H1 (cell line): ENCODE results near the gene AIG1. TPM values are rescaled to one million over a fixed set of nuclear protein-coding genes. Genes with fewer than 3 reads are reported as not detected.

Source experiments
- CTCF ChIA-PET: fragments of 300-600 bp; sonication (Branson Sonifier 250); formaldehyde crosslinking; loops from one replicate; lab custom pipeline; 2021; ENCODE audit not compliant: partially characterized antibody; lab: Charles Lee
- POLR2A ChIA-PET: fragments of 300-600 bp; sonication (Branson Sonifier 250); formaldehyde crosslinking; loops from one replicate; lab custom pipeline; 2021; ENCODE audit warnings: inconsistent platforms; ENCODE audit not compliant: partially characterized antibody; lab: Charles Lee
- DNase-seq, 2 experiments: peaks; one replicate each; pipeline versions ENCODE4 v3.0.0 to v3.0.0-alpha.2; 2010 to 2022; ENCODE audit warnings: low spot score in 2 of 2, low read depth in 1 of 2, mixed read lengths in 1 of 2
- FAIRE-seq: peaks from 2 replicates; lab custom pipeline; 2011; peaks lifted over from hg19 to GRCh38; lab: Jason Lieb, UNC
- H2AFZ ChIP-seq: 2 replicates; pipeline ENCODE4 v1.8.1; 2012; ENCODE audit warnings: low read length, inconsistent platforms
- H2AK5ac ChIP-seq: 2 replicates; pipeline ENCODE4 v1.6.1; 2013; ENCODE audit warnings: low read depth, low read length
- H2BK120ac ChIP-seq: replicated peaks from 2 replicates; pipeline ENCODE3; 2013; ENCODE audit warnings: low read depth, low read length, inconsistent platforms
- H2BK12ac ChIP-seq: 2 replicates; pipeline ENCODE4 v1.6.1; 2013; ENCODE audit warnings: low read depth, low read length
- H2BK15ac ChIP-seq: 2 replicates; pipeline ENCODE4 v1.6.1; 2013; ENCODE audit warnings: low read length
- H2BK20ac ChIP-seq: 2 replicates; pipeline ENCODE4 v1.6.1; 2013; ENCODE audit warnings: low read length
- H2BK5ac ChIP-seq: 2 replicates; pipeline ENCODE4 v1.6.1; 2013; ENCODE audit warnings: low read depth, low read length
- H3K14ac ChIP-seq: 2 replicates; pipeline ENCODE4 v1.6.1; 2013; ENCODE audit warnings: inconsistent platforms; ENCODE audit not compliant: insufficient read length
- H3K18ac ChIP-seq: 2 replicates; pipeline ENCODE4 v1.6.1; 2013; ENCODE audit warnings: low read length; ENCODE audit errors: extremely low read depth
- H3K23ac ChIP-seq: 2 replicates; pipeline ENCODE4 v1.6.1; 2013; ENCODE audit warnings: inconsistent platforms; ENCODE audit not compliant: insufficient read length
- H3K23me2 ChIP-seq: 2 replicates; pipeline ENCODE4 v1.6.1; 2013; ENCODE audit warnings: low read depth, low read length
- H3K27ac ChIP-seq: 2 replicates; pipeline ENCODE4 v1.6.1; 2011; ENCODE audit warnings: low read depth, low read length, inconsistent platforms
- H3K27me3 ChIP-seq, 4 experiments: replicated peaks in 1 of 4; 1 replicate in 1 of 4; 2 replicates in 3 of 4; pipeline versions ENCODE4 v1.6.1 to v1.8.1; 2011 to 2013; ENCODE audit warnings: low read length in 3 of 4, mild to moderate bottlenecking in 3 of 4, inconsistent platforms in 2 of 4, mixed read lengths in 2 of 4, moderate library complexity in 1 of 4; ENCODE audit not compliant: control insufficient read depth in 3 of 4, insufficient read depth in 3 of 4; ENCODE audit errors: extremely low read depth in 1 of 4
- H3K36me3 ChIP-seq, 4 experiments: 2 replicates each; pipeline versions ENCODE4 v1.6.1 to v1.8.1; 2011 to 2013; ENCODE audit warnings: mild to moderate bottlenecking in 4 of 4, low read length in 3 of 4, moderate library complexity in 2 of 4, control low read depth in 1 of 4, inconsistent platforms in 1 of 4; ENCODE audit not compliant: insufficient read depth in 4 of 4, control insufficient read depth in 2 of 4
- H3K4ac ChIP-seq: replicated peaks from 2 replicates; pipeline ENCODE3; 2013; ENCODE audit warnings: low read length, low read depth, mixed read lengths, inconsistent platforms; ENCODE audit not compliant: insufficient read length
- H3K4me1 ChIP-seq, 4 experiments: replicated peaks in 1 of 4; 1 replicate in 1 of 4; 2 replicates in 3 of 4; pipeline versions ENCODE4 v1.6.1 to v1.8.1; 2011 to 2013; ENCODE audit warnings: low read length in 3 of 4, inconsistent platforms in 2 of 4, mixed read lengths in 1 of 4; ENCODE audit not compliant: insufficient read depth in 4 of 4, control insufficient read depth in 3 of 4
- H3K4me2 ChIP-seq, 2 experiments: 2 replicates each; pipeline versions ENCODE4 v1.6.1 to v1.8.1; 2011 to 2013; ENCODE audit warnings: low read depth in 2 of 2, low read length in 2 of 2, control low read depth in 1 of 2, inconsistent platforms in 1 of 2, mild to moderate bottlenecking in 1 of 2; ENCODE audit not compliant: insufficient read depth in 1 of 2
- H3K4me3 ChIP-seq, 4 experiments: fragments of 200-600, 300-600 bp in 1 of 4; sonication (generic), shearing (Covaris generic), sonication (Bioruptor Twin) in 1 of 4; 2 replicates each; pipeline versions ENCODE4 v1.5.1 to v1.8.1; 2011 to 2016; ENCODE audit warnings: low read length in 4 of 4, low read depth in 3 of 4, control low read depth in 2 of 4, inconsistent platforms in 2 of 4, mild to moderate bottlenecking in 2 of 4, mixed read lengths in 1 of 4, moderate library complexity in 1 of 4; ENCODE audit not compliant: insufficient read depth in 2 of 4; ENCODE audit errors: extremely low read depth in 1 of 4
- H3K56ac ChIP-seq: replicated peaks from 2 replicates; pipeline ENCODE3; 2013; ENCODE audit warnings: low read depth, mild to moderate bottlenecking, mixed read lengths, low read length, inconsistent platforms; ENCODE audit not compliant: insufficient read length
- H3K79me1 ChIP-seq: 2 replicates; pipeline ENCODE4 v1.6.1; 2013; ENCODE audit warnings: low read depth, low read length, control low read depth
- H3K79me2 ChIP-seq, 2 experiments: 2 replicates each; pipeline versions ENCODE4 v1.6.1 to v1.8.1; 2012 to 2013; ENCODE audit warnings: low read length in 2 of 2, mild to moderate bottlenecking in 2 of 2, inconsistent platforms in 1 of 2; ENCODE audit not compliant: insufficient read depth in 2 of 2, control insufficient read depth in 1 of 2
- H3K9ac ChIP-seq, 4 experiments: replicated peaks in 1 of 4; 1 replicate in 1 of 4; 2 replicates in 3 of 4; pipeline versions ENCODE4 v1.6.1 to v1.8.1; 2011 to 2013; ENCODE audit warnings: low read depth in 3 of 4, low read length in 3 of 4, control low read depth in 2 of 4, mild to moderate bottlenecking in 2 of 4, moderate library complexity in 2 of 4, inconsistent platforms in 1 of 4; ENCODE audit errors: extremely low read depth in 1 of 4
- H3K9me3 ChIP-seq, 2 experiments: 2 replicates each; pipeline versions ENCODE4 v1.6.1 to v1.8.1; 2012 to 2013; ENCODE audit warnings: mild to moderate bottlenecking in 2 of 2, moderate library complexity in 2 of 2, control low read depth in 1 of 2, inconsistent platforms in 1 of 2, low read depth in 1 of 2, low read length in 1 of 2, mixed read lengths in 1 of 2; ENCODE audit not compliant: insufficient read depth in 2 of 2
- H4K20me1 ChIP-seq, 2 experiments: replicated peaks in 1 of 2; 2 replicates each; pipeline versions ENCODE3 to v1.8.1; 2011 to 2013; ENCODE audit warnings: inconsistent platforms in 2 of 2, low read length in 2 of 2, mild to moderate bottlenecking in 1 of 2; ENCODE audit not compliant: insufficient read depth in 2 of 2, control insufficient read depth in 1 of 2
- H4K5ac ChIP-seq: 2 replicates; pipeline ENCODE4 v1.6.1; 2013; ENCODE audit warnings: low read length, low read depth, mixed read lengths, inconsistent platforms; ENCODE audit not compliant: insufficient read length
- H4K8ac ChIP-seq: 2 replicates; pipeline ENCODE4 v1.8.0; 2013; ENCODE audit warnings: mild to moderate bottlenecking, moderate library complexity, low read length, inconsistent platforms; ENCODE audit not compliant: insufficient read depth; ENCODE audit errors: extremely low read depth
- H4K91ac ChIP-seq: replicated peaks from 2 replicates; pipeline ENCODE3; 2013; ENCODE audit warnings: low read length, mixed read lengths, inconsistent platforms; ENCODE audit not compliant: insufficient read length
- ATF3 ChIP-seq: IDR thresholded peaks from 2 replicates; pipeline ENCODE4 v1.6.1; 2011; ENCODE audit warnings: low read depth, mild to moderate bottlenecking, low read length; ENCODE audit not compliant: insufficient read depth
- BRCA1 ChIP-seq: IDR thresholded peaks from 2 replicates; pipeline ENCODE4 v1.6.1; 2012; ENCODE audit warnings: low read depth, low read length, improper control_type of control experiment
- CEBPB ChIP-seq: IDR thresholded peaks from 2 replicates; pipeline ENCODE4 v1.6.1; 2012; ENCODE audit warnings: low read depth, low read length
- E2F6 ChIP-seq: IDR thresholded peaks from 2 replicates; pipeline ENCODE4 v1.6.1; 2012; ENCODE audit warnings: inconsistent platforms
- HDAC6 ChIP-seq: IDR thresholded peaks from one replicate; pipeline ENCODE4 v1.7.1; 2012; ENCODE audit warnings: low read depth, mild to moderate bottlenecking, inconsistent platforms, low read length, moderate library complexity
- JUN ChIP-seq: IDR thresholded peaks from 2 replicates; pipeline ENCODE4 v1.6.1; 2011; ENCODE audit warnings: low read depth, mild to moderate bottlenecking, improper control_type of control experiment, low read length
- MAFK ChIP-seq: IDR thresholded peaks from 2 replicates; pipeline ENCODE4 v1.6.1; 2012; ENCODE audit warnings: low read depth, mild to moderate bottlenecking, improper control_type of control experiment, low read length
- MAX ChIP-seq: IDR thresholded peaks from 2 replicates; pipeline ENCODE4 v1.6.1; 2012; ENCODE audit warnings: inconsistent platforms
- NANOG ChIP-seq: IDR thresholded peaks from 2 replicates; pipeline ENCODE4 v1.6.1; 2011; ENCODE audit warnings: low read length, low read depth, mild to moderate bottlenecking, inconsistent platforms; ENCODE audit not compliant: insufficient read depth, poor library complexity, severe bottlenecking
- PHF8 ChIP-seq: fragments of 200-600 bp; sonication (generic); conservative IDR thresholded peaks from 2 replicates; pipeline ENCODE4 v1.7.1; 2012; ENCODE audit warnings: low read depth, mild to moderate bottlenecking, inconsistent platforms, low read length, moderate library complexity
- POU5F1 ChIP-seq: IDR thresholded peaks from 2 replicates; pipeline ENCODE4 v1.6.1; 2011; ENCODE audit warnings: low read depth, mild to moderate bottlenecking, low read length, moderate library complexity
- SIN3A ChIP-seq, 2 experiments: IDR thresholded peaks in 1 of 2; conservative IDR thresholded peaks in 1 of 2; 2 replicates each; pipeline ENCODE4 v1.6.1; 2011 to 2012; ENCODE audit warnings: low read length in 2 of 2, improper control_type of control experiment in 1 of 2, low read depth in 1 of 2, mild to moderate bottlenecking in 1 of 2
- TAF1 ChIP-seq: IDR thresholded peaks from 2 replicates; pipeline ENCODE4 v1.6.1; 2011; ENCODE audit warnings: mild to moderate bottlenecking, low read depth, low read length
- TCF12 ChIP-seq: IDR thresholded peaks from 2 replicates; pipeline ENCODE4 v1.6.1; 2011; ENCODE audit warnings: low read depth, mild to moderate bottlenecking, low read length
- WGBS, 2 experiments: shearing (Covaris generic) in 1 of 2; methylation state at CpG; one replicate each; pipeline versions ENCODE4 v1.1.6 to v1.1.7; 2013 to 2015; ENCODE audit warnings: low lambda C conversion rate in 2 of 2, mixed read lengths in 2 of 2, inconsistent platforms in 1 of 2, low coverage in 1 of 2, missing lambda C conversion rate in 1 of 2; ENCODE audit not compliant: insufficient replicate concordance in 2 of 2, insufficient coverage in 1 of 2, insufficient read length in 1 of 2; ENCODE audit errors: extremely low coverage in 1 of 2, missing lambda C conversion rate in 1 of 2; 5-methylcytosine and 5-hydroxymethylcytosine counted together
- polyA plus RNA-seq, 7 experiments: library from polyadenylated mRNA; depleted of rRNA in 3 of 7; stranded (reverse) in 5 of 7; unstranded in 2 of 7; fragments of >200 nt in 5 of 7; fragments of 200-250 nt in 2 of 7; gene quantifications; 1 replicate in 5 of 7; 2 replicates in 1 of 7; 4 replicates in 1 of 7; pipeline versions ENCODE4 v1.2.1 to v1.2.3, GENCODE V29; 2011 to 2013; ENCODE audit warnings: missing spikeins in 2 of 7, mixed read lengths in 2 of 7
- total RNA-seq: library from RNA; stranded (reverse); fragmentation: NEBNext Ultra II Directional; extraction: Animal tissue kit (Norgen Biotek cat#: 25700); gene quantifications from 2 replicates; pipeline ENCODE4 v1.2.1, GENCODE V29; 2021

AIG1 gene
- total and polyA plus RNA-seq, 2 of the 8 experiments (the other 6 are each of a cell fraction or from before 2014, with no cell fraction given): 56.6 to 58.4 TPM

- no peaks in the 10 kb centered on the region for H4K20me1 ChIP-seq
- no peaks in the 10 kb centered on the region; a peak in 1 of 8 replicates for H3K36me3 ChIP-seq
- H3K27ac ChIP-seq: no peak overlapping the region
- no peak overlapping the region for H3K56ac ChIP-seq
- no peaks in the 10 kb centered on the region for H3K27me3 ChIP-seq
- no peak overlapping the region for H2BK5ac ChIP-seq
- no peak overlapping the region for H3K23ac ChIP-seq
- H2BK20ac ChIP-seq: no peak overlapping the region
- 88% methylated on average over 3 of the region's 3 CpGs; no CpG with 5 or more reads in 1 of the 2 experiments for WGBS, 2 experiments
- H3K4me3 ChIP-seq: no peak overlapping the region
- H2BK120ac ChIP-seq: no peak overlapping the region
- ChIA-PET CTCF (no interaction called here), POLR2A (no interaction called here)
- no peaks in the 10 kb centered on the region for H3K4me1 ChIP-seq
- H2BK12ac ChIP-seq: no peak overlapping the region
- no peak overlapping the region for H2AFZ ChIP-seq
- no peak overlapping the region for H3K9ac ChIP-seq
- no peak overlapping the region for H4K5ac ChIP-seq
- DNase-seq (no peak), FAIRE-seq (no peak)
- no peak overlapping the region for H3K4ac ChIP-seq
- no peak overlapping the region for H2BK15ac ChIP-seq
- H3K14ac ChIP-seq: no peak overlapping the region
- no peak overlapping the region for H4K91ac ChIP-seq
- no peaks in the 10 kb centered on the region; the same call in 1 of the 2 replicates for H3K79me1 ChIP-seq
- H3K18ac ChIP-seq: no peak overlapping the region
- no peaks in the 10 kb centered on the region for H3K23me2 ChIP-seq
- no peaks in the 10 kb centered on the region for H3K9me3 ChIP-seq
- no peak overlapping the region for H4K8ac ChIP-seq
- H3K4me2 ChIP-seq: no peak overlapping the region
- H3K79me2 ChIP-seq: no peaks in the 10 kb centered on the region
- no peak overlapping the region for H2AK5ac ChIP-seq
- TF ChIP-seq TAF1 (no peak), MAFK (no peak), PHF8 (no peak), TCF12 (no peak), E2F6 (no peak), MAX (no peak), CEBPB (no peak), SIN3A (conservative IDR thresholded peaks at IDR 0.05 in 1 of 2, IDR thresholded peaks at IDR 0.05 in 1 of 2; ENCODE audit: low read depth in 1 of 2, low read length in 2 of 2) (no peak), HDAC6 (no peak), POU5F1 (no peak), JUN (no peak), NANOG (no peak), BRCA1 (no peak), ATF3 (no peak)
These were observed 90.7 kb downstream of the AIG1 start for GRCh38 chr6:143151381-143151780.
